HG02973 (cell line): ENCODE measurements around the gene MCF2L2.

Source experiments
- ATAC-seq: cut with Tn5 transposase; IDR thresholded peaks from one replicate; pipeline ENCODE4 v1.9.1; 2021; ENCODE audit warnings: moderate library complexity; ENCODE audit not compliant: unreplicated experiment

MCF2L2 gene

GRCh38 chr3:183330881-183331280 is 97.5 kb downstream of the MCF2L2 start:
- no peak for ATAC-seq

- ATAC-seq, result no peak
These were observed 98.9 kb downstream of the MCF2L2 start for GRCh38 chr3:183329543-183329942.

DNA sequence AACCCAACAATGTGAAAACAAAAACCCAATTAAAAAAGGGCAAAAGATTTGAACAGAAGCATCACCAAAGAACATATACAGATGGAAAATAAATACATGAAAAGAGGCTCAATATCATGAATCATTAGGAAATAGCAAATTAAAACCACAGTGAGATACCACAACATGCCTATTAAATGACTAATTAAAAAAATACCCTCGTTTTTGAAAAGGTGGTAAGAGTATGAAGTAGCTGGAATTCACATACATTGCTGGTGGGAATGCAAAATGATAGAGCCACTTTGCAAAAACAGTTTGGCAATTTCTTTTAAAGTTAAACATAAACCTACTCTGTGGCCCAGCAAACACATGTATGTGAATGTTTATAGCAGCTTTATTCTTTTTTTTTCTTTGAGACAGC is 99.6 kb downstream of the MCF2L2 start:
- no peak for ATAC-seq

GRCh38 chr3:183328164-183328563 is 100.3 kb downstream of the MCF2L2 start:
- no peak for ATAC-seq

DNA sequence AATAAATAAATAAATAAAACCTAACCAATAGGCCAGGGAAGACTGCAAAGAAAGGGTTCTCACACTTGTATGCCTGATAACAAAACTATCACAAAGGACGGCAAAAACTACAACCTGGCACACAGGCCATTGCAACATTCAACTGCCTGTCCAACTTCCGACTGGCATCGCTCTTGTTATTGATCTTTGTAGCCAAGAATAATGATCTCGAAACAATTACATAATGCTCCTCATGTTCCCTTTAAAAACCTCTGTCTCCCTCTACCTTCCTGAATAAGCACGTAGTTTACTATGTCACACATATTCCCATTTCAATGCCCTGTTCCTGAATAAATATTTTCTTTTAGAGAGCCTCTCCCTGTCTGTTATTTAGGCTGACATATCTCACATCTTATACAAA is 101.1 kb downstream of the MCF2L2 start:
- ATAC-seq, result no peak

GRCh38 chr3:183324083-183324482 is 104.3 kb downstream of the MCF2L2 start:
- ATAC-seq, result no peak

GRCh38 chr3:183319371-183319770 is 109.0 kb downstream of the MCF2L2 start:
- ATAC-seq, result no peak

- no peak for ATAC-seq
These were observed 109.5 kb downstream of the MCF2L2 start for GRCh38 chr3:183318877-183319276.

DNA sequence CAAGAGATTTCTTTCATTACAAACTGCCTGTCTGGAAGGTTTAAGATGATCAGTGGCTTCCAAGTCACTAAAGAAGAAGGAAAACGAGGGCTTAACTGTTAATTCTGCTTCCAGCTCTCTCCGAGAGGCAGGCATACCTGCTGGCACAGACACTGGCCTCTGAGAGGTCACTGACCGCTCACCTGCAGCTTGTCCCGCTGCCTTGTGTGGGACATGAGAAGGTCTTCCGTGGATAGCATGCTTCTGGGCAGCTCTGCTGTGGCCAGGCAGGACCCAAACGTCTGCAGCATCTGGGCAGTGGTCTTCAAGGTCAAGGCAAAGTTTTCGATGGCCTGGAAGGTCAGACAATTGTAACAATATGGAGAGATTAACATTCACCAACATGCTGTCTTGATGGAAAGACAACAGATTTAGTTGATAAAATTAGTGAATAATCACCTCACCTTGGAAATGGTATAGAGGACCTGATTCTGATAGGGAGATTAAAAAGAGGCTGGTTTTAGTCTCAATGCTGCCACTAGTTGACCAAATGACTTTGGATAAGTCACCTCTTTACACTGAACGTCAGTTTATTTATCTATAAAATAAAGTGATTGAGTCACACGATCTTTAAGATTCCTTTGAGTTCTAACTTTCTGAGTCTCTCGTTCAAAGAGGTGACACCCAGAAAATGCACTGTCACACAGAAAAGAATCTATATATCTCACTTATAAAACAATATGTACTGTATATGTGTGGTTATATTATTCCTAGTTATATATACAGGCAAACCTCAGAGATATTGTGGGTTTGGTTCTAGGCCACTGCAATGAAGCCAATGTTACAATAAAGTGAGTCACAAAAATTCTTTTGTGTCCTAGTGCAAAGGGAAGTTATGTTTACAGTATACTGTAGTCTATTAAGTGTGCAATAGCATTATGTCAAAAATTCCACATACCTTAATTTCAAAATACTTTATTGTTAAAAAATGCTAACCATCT is 110.2 kb downstream of the MCF2L2 start:
- no peak for ATAC-seq

GRCh38 chr3:183317271-183317670 is 111.1 kb downstream of the MCF2L2 start:
- ATAC-seq, result no peak

DNA sequence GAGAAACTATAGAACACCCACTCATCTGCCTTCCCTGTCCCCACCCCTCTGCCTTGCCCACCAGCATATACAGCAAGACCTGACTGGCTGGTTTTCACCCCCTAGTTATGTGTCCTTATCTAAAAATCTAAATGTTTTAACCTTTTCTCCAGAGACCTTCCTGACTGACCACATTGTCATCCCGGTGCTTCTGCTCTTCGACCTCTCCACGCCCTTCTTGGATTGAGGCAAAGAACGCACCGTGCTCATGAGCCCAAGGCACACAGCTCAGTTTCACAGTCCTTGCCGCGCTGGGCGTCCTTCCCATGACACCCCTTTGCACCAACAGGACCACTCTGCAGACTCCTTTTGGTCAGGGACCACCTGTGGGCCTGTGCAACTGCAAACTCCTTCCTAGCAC is 112.7 kb downstream of the MCF2L2 start:
- no peak for ATAC-seq

- no peak for ATAC-seq
These were observed 114.7 kb downstream of the MCF2L2 start for GRCh38 chr3:183313764-183314163.

- no peak for ATAC-seq
These were observed 115.1 kb downstream of the MCF2L2 start for GRCh38 chr3:183313351-183313750.

DNA sequence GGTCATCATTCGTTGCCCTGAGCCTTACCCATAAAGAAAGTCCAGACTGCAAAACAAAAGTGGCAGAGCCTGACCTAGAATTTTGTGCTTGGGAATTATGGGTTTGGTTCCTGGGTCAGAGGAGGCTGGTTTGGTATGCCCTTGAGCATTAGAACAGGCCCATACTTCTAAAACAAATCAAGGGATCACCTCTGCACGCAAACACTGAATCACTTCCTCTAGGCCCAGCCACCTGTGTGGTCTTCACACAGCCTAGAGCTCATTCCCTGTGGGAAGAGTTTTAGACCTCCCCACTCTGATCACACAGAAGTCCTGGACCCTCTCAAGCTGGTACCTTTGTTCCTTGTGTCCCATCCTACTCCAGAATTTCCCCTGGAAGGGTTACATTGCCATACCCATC is 116.0 kb downstream of the MCF2L2 start:
- ATAC-seq, result no peak

DNA sequence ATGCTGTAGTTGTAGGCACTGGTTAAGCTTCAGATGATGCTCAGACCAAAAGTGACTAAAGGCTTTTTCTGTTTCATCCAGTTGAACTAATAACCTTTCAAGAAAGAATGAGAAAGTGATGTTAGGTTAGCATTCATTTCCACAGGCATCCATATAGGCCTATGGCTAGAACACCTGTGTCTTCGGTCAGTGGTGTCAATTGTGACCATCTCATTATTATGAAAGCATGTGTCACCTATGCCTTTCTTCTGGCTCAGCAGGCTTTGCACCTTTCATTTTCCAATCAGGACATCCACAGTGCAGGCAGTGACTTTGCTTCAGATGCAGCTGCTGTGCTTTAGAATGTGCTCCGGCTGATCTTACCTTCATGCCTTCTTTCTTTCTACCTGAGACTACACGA is 117.5 kb downstream of the MCF2L2 start:
- ATAC-seq, result no peak

DNA sequence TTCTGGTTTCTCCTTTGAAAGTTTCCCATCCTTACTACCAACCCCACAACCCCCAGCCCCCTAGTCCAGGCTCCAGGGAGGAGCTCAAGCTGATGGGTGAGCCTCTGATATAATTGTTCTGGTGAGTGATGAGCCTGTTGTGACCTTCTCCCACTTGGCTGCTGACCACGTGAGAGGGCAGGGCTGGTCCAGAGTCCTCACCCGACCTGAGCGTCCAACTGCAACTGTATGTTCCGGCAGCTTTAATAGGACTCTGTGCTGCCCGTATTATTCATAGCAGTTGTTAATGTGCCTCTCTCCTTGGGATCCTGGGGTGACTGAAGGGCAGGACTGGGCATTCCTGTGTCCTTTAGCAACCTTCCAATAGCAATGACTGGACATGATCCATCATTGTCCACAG is 119.1 kb downstream of the MCF2L2 start:
- no peak for ATAC-seq

- ATAC-seq, result no peak
These were observed 119.7 kb downstream of the MCF2L2 start for GRCh38 chr3:183308751-183309150.

- ATAC-seq, result no peak
These were observed 120.7 kb downstream of the MCF2L2 start for GRCh38 chr3:183307749-183308148.

- ATAC-seq, result peak; percentile 67
These were observed 121.4 kb downstream of the MCF2L2 start for GRCh38 chr3:183306798-183307671.

DNA sequence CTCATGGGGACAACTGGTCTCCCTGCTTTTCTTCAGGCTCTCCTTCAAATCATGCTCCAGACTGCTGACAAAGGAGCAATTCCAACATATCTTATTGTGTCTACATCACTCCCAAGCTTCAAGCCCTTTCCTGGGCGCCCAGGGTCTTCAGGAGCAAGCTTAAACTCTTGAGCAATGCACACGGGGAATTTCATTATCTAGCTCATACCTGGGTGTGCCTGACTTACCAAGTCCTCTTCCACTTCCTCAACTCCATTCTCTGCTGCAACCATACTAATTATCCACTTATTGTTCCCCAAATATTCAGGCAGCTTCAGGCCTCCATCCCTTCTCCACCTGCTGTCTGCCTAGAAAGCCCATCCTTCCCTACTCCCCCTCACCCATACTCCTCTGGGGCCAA is 124.7 kb downstream of the MCF2L2 start:
- no peak for ATAC-seq

DNA sequence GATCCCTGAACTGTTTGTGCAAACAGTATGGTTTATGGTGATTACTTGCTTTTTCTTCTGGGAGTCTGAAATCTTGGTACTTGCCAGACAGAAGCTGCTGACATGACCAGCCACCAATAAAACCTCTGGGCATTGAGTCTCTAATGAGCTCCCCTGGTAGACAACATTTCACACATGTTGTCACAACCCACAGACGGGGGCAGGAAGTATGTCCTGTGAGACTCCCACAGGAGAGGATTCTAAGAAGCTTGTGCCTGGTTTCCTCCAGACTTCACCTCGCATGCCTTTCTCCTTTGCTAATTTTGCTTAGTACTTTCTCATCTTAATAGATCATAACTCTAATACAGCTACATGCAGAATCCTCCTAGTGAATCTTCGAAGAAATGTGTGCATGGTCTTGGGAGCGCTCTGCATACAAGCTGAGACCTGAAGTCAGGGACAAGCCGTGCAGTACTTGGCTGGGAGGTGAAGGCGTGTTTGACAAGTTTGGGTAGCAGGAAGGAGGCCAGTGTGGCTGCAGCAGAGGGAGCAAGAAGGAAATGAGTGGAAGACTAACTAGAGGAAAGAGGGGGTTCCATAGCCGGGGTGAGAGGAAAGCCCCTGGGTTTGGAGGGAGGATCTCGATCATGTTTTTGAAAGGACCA is 126.4 kb downstream of the MCF2L2 start:
- ATAC-seq, result no peak
